Large intestine (tissue), 3 donors: ENCODE measurements around the gene MPRIP. TPM values are rescaled to one million over a fixed set of nuclear protein-coding genes. Genes with fewer than 3 reads are reported as not detected.
"Not testable (repeated sequence)": the region's sequence is repeated elsewhere in the genome, so short reads cannot be mapped to it uniquely, and the experiment has no call there.

Source experiments
- DNase-seq, 2 donors: peaks; one replicate each; pipeline versions ENCODE4 v3.0.0 to v3.0.0-alpha.2; 2013
- H3K27ac ChIP-seq: one replicate; pipeline ENCODE4 v1.5.1; 2013; ENCODE audit warnings: low read length
- H3K27me3 ChIP-seq: 2 replicates; pipeline ENCODE4 v1.6.1; 2013; ENCODE audit warnings: low read length; ENCODE audit not compliant: control insufficient read depth, insufficient read depth
- H3K36me3 ChIP-seq: 2 replicates; pipeline ENCODE4 v1.6.1; 2013; ENCODE audit warnings: low read length; ENCODE audit not compliant: control insufficient read depth, insufficient read depth
- H3K4me1 ChIP-seq: one replicate; pipeline ENCODE4 v1.6.1; 2013; ENCODE audit warnings: low read length; ENCODE audit not compliant: control insufficient read depth, insufficient read depth
- H3K4me3 ChIP-seq: one replicate; pipeline ENCODE4 v1.5.1; 2013; ENCODE audit warnings: low read length
- H3K9me3 ChIP-seq: one replicate; pipeline ENCODE4 v1.6.1; 2013; ENCODE audit warnings: mild to moderate bottlenecking, low read depth, low read length, moderate library complexity; ENCODE audit not compliant: control insufficient read depth
- WGBS: methylation state at CpG from one replicate; pipeline ENCODE4 v1.1.5; 2013; ENCODE audit warnings: low lambda C conversion rate; ENCODE audit not compliant: insufficient coverage; 5-methylcytosine and 5-hydroxymethylcytosine counted together
- polyA plus RNA-seq: library from polyadenylated mRNA; unstranded; fragments of 120-200 nt; gene quantifications from one replicate; pipeline ENCODE4 v1.2.1, GENCODE V29; 2013

The MPRIP gene
- polyA plus RNA-seq, 1 donor, result 178 TPM

- WGBS, result no CpG with 5 or more reads among the region's 3 CpGs
- Histone ChIP-seq H3K4me3 (no peak overlapping the region), H3K27ac (no peak overlapping the region), H3K9me3 (no peaks in the 10 kb centered on the region), H3K36me3 (peaks cover 95% of the 10 kb centered on the region), H3K4me1 (peaks cover 3% of the 10 kb centered on the region), H3K27me3 (no peaks in the 10 kb centered on the region)
- DNase-seq, result no peak
Measured at GRCh38 chr17:17155568-17155967, 113.3 kb downstream of the MPRIP start.

- Histone ChIP-seq H3K9me3 (no peaks in the 10 kb centered on the region), H3K4me3 (no peak overlapping the region), H3K27me3 (no peaks in the 10 kb centered on the region), H3K27ac (no peak overlapping the region), H3K36me3 (peaks cover 95% of the 10 kb centered on the region), H3K4me1 (peaks cover 3% of the 10 kb centered on the region)
- no peak for DNase-seq
- WGBS, result no CpG with 5 or more reads among the region's 4 CpGs
Measured at GRCh38 chr17:17156107-17156506, 113.8 kb downstream of the MPRIP start.

GRCh38 chr17:17156511-17156910 is 114.3 kb downstream of the MPRIP start:
- WGBS, result no CpG with 5 or more reads among the region's 10 CpGs
- Histone ChIP-seq H3K36me3 (peaks cover 94% of the 10 kb centered on the region), H3K4me3 (no peak overlapping the region), H3K9me3 (no peaks in the 10 kb centered on the region), H3K4me1 (peaks cover 3% of the 10 kb centered on the region), H3K27ac (no peak overlapping the region), H3K27me3 (no peaks in the 10 kb centered on the region)
- peak in 1 of 2 donors; percentile 15 for DNase-seq

DNA sequence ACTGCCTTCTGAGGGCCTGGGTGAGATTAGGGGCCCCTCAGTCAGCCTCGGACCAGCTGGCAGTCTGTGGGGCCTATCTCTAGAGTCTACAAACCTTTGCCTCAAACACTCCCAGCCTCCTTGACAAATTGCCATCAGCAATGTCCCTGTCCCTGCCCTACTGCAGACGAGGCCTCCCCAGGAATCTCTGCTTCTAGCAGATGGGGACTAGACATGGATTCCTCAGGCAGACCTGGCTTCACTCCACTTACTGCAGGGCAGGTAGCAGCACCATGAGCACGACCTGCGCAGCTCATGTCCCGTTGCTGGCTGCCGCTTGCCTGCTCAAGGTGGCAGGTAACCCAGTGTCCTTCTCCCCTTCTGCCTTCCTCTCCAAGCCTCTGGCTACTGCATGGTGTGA is 114.8 kb downstream of the MPRIP start:
- no peak overlapping the region for H3K27ac ChIP-seq
- no peaks in the 10 kb centered on the region for H3K27me3 ChIP-seq
- H3K4me3 ChIP-seq, result no peak overlapping the region
- H3K9me3 ChIP-seq, result no peaks in the 10 kb centered on the region
- H3K4me1 ChIP-seq, result peaks cover 3% of the 10 kb centered on the region
- no peak for DNase-seq
- no CpG with 5 or more reads among the region's 6 CpGs for WGBS
- H3K36me3 ChIP-seq, result peaks cover 94% of the 10 kb centered on the region

GRCh38 chr17:17158506-17158905 is 116.2 kb downstream of the MPRIP start:
- not testable (repeated sequence) for H3K4me3 ChIP-seq, H3K27me3 ChIP-seq, H3K9me3 ChIP-seq, H3K27ac ChIP-seq, DNase-seq, H3K4me1 ChIP-seq
- H3K36me3 ChIP-seq, result peaks cover 93% of the 10 kb centered on the region
- no CpG with 5 or more reads among the region's 33 CpGs for WGBS

DNA sequence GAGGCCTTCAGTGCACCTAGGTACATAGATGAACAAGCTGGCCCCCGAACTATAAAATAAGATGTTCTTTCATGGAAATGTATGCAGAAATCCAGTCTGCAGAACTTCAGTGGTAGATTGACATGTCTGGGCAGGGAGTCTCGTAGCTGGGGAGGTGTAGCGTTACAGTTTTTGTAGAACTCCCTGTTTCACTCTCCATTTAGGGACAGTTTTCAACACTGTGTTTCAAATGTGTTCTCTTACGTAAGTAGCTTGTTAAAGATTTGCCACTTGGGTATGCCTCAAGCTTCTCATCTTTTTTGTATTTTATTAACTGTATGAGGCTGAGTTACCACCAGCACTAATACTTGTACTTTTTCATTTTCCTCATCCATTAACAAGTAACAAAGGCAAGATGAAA is 117.3 kb downstream of the MPRIP start:
- no peak overlapping the region for H3K4me3 ChIP-seq
- peaks cover 91% of the 10 kb centered on the region for H3K36me3 ChIP-seq
- H3K27me3 ChIP-seq, result no peaks in the 10 kb centered on the region
- H3K4me1 ChIP-seq, result peaks cover 3% of the 10 kb centered on the region
- no peaks in the 10 kb centered on the region for H3K9me3 ChIP-seq
- DNase-seq, result no peak
- 100% methylated on average over 3 of the region's 4 CpGs for WGBS
- no peak overlapping the region for H3K27ac ChIP-seq

DNA sequence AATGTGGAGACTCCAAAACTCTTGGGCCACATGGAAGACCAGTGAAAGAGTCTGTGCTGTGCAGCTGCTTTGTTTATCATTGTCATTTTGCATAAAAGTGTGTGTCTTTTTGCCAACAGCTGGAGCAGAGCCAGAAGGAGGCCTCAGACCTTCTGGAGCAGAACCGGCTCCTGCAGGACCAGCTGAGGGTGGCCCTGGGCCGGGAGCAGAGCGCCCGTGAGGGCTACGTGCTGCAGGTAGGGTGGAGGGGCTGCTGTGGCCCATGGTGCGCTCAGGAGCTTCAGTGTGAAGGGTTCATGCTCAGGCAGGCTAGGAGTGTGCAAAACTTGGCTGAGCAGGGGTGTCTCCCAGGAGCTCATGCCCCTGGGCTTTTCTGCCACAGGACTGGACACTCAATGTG is 118.9 kb downstream of the MPRIP start:
- peaks cover 91% of the 10 kb centered on the region for H3K36me3 ChIP-seq
- peaks cover 3% of the 10 kb centered on the region for H3K4me1 ChIP-seq

GRCh38 chr17:17161759-17162158 is 119.5 kb downstream of the MPRIP start:
- no peaks in the 10 kb centered on the region for H3K9me3 ChIP-seq
- H3K27ac ChIP-seq, result no peak overlapping the region
- DNase-seq, result no peak
- no peaks in the 10 kb centered on the region for H3K27me3 ChIP-seq
- no peak overlapping the region for H3K4me3 ChIP-seq
- peaks cover 91% of the 10 kb centered on the region for H3K36me3 ChIP-seq
- WGBS, result no CpG with 5 or more reads among the region's 4 CpGs
- peaks cover 3% of the 10 kb centered on the region for H3K4me1 ChIP-seq

More for the DNA sequence above, 118.9 kb downstream of the MPRIP start:
- Histone ChIP-seq H3K9me3 (no peaks in the 10 kb centered on the region), H3K27me3 (no peaks in the 10 kb centered on the region), H3K4me3 (no peak overlapping the region), H3K27ac (no peak overlapping the region)
- no peak for DNase-seq
- WGBS, result no CpG with 5 or more reads among the region's 6 CpGs

DNA sequence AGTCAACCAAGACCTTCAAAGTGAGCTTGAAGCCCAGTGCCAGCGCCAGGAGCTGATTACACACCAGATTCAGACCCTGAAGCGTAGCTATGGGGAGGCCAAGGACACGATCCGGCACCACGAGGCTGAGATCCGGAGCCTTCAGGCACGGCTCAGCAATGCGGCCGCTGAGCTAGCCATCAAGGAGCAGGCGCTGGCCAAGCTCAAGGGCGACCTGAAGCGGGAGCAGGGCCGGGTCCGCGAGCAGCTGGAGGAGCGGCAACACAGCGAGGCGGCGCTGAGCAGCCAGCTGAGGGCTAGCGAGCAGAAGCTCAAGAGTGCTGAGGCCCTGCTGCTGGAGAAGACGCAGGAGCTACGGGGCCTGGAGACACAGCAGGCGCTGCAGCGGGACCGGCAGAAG is 121.9 kb downstream of the MPRIP start:
- Histone ChIP-seq H3K27me3 (no peaks in the 10 kb centered on the region), H3K9me3 (no peaks in the 10 kb centered on the region), H3K4me3 (no peak overlapping the region), H3K36me3 (peaks cover 93% of the 10 kb centered on the region), H3K4me1 (no peaks in the 10 kb centered on the region), H3K27ac (no peak overlapping the region)
- WGBS, result no CpG with 5 or more reads among the region's 25 CpGs
- no peak for DNase-seq

GRCh38 chr17:17164676-17165075 is 122.4 kb downstream of the MPRIP start:
- peaks cover 93% of the 10 kb centered on the region for H3K36me3 ChIP-seq
- DNase-seq, result no peak
- H3K4me1 ChIP-seq, result no peaks in the 10 kb centered on the region
- H3K9me3 ChIP-seq, result no peaks in the 10 kb centered on the region
- no peaks in the 10 kb centered on the region for H3K27me3 ChIP-seq
- 100% methylated on average over 3 of the region's 17 CpGs for whole genome bisulfite sequencing
- no peak overlapping the region for H3K27ac ChIP-seq
- no peak overlapping the region for H3K4me3 ChIP-seq

DNA sequence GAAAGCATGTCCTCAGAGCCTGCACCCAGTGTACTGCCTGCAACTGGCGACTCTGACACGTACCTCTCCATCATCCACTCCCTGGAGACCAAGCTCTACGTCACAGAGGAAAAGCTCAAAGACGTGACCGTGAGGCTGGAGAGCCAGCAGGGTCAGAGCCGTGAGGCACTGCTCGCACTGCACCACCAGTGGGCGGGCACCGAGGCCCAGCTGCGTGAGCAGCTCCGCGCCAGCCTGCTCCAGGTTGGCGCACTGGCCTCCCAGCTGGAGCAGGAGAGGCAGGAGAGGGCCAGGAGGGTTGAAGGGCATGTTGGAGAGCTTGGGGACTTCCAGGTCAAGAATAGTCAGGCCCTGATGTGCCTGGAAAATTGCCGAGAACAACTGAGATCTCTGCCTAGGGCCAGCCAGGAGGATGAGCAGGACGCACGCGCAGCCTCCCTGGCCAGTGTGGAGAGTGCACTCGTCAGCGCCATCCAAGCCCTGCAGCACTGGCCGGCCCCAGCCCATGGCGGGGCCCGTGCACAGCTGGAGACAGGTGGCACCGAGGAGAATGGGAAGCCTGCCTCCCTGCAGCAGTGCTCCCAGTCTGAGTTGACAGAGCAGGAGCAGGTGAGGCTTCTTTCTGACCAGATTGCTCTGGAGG is 123.5 kb downstream of the MPRIP start:
- 90% methylated on average over 2 of the region's 23 CpGs for WGBS
- peaks cover 90% of the 10 kb centered on the region for H3K36me3 ChIP-seq
- no peaks in the 10 kb centered on the region for H3K9me3 ChIP-seq
- H3K27ac ChIP-seq, result no peak overlapping the region
- H3K4me3 ChIP-seq, result no peak overlapping the region
- no peaks in the 10 kb centered on the region for H3K27me3 ChIP-seq
- DNase-seq, result no peak
- no peaks in the 10 kb centered on the region for H3K4me1 ChIP-seq
